8988T (cell line): Measurements from ENCODE around the gene CD320.
"Not testable (repeated sequence)": the region's sequence is repeated elsewhere in the genome, so short reads cannot be mapped to it uniquely, and the experiment has no call there.

Experiments used
- DNase-seq: peaks from one replicate; pipeline ENCODE4 v3.0.0; 2011

Gene CD320

GRCh38 chr19:8306235-8307054, 1.7 kb downstream of the CD320 start:
- no peak for DNase-seq

- DNase-seq = no peak
Measured at GRCh38 chr19:8305798-8306197, 2.4 kb downstream of the CD320 start.

DNA sequence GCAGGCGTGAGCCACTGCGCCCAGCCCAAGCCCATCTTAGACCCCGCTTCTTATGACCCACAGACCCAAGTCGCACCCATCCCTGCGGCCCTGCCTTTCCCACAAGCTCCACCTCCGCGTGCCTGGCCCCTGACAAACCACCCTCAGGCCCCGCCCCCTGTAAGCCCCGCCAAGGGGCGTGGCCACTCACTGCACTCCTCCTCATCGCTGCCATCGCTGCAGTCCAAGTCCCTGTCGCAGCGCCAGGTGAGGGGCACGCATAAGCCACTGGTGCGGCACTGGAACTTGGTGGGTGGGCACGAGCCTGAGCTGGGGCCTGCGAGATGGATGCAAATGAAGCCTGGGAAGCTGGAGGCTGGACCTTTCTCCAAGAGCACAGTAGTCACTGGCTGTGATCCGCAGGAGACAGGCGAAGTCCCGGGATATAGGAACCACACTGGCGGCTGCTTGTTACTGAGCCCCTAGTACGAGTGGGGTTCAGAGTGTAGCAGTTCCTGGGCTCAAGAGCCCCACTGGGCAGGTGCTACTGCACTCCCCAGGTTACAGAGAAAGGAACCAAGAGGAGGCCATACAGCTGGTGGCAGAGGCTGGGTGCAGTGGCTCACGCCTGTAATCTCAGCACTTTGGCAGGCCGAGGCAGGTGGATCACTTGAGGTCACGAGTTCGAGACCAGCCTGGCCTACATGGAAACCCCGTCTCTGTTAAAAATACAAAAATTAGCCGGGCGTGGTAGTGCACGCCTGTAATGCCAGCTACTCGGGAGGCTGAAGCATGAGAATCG, 3.1 kb downstream of the CD320 start:
- DNase-seq = no peak

DNA sequence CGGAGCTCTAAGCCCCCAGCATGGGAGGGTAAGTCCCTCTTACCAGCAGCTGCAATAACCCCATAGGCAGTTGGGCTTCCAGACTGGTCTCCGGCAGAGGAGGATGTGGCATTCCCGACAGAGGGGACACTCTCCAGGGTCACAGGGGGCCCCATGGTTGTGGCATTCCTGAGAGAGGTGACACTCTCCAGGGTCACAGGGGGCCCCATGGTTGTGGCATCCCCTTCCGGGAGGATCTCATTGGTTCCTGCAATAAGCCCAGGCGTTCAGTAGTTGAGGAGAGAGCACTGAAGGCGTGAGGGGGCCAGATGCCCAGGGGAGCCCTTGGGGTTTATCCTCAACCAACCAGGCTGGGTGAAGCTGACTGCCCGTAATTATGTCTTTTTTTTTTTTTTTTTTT, 5.4 kb downstream of the CD320 start:
- no peak for DNase-seq

DNA sequence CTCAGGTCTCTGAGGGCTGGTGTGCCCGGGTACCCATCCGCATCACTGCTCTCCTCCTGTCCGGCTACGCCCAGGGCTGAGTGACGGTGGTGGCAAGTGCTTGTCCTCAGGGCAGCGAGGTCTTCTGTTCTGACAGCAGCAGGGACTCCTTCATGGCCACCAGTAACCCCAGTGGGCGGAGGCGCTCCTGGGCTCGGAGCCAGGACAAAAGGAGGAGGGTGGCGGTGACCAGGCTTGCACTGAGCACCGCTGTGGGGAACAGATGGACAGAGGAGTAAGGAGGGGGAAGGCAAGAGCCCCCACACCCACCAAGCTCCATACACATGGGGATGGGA, 5.8 kb downstream of the CD320 start:
- DNase-seq = no peak

GRCh38 chr19:8291337-8291736, 16.8 kb downstream of the CD320 start:
- DNase-seq = not testable (repeated sequence)

GRCh38 chr19:8276508-8276907, 31.6 kb downstream of the CD320 start:
- not testable (repeated sequence) for DNase-seq

GRCh38 chr19:8269724-8270123, 38.4 kb downstream of the CD320 start:
- DNase-seq = no peak

DNA sequence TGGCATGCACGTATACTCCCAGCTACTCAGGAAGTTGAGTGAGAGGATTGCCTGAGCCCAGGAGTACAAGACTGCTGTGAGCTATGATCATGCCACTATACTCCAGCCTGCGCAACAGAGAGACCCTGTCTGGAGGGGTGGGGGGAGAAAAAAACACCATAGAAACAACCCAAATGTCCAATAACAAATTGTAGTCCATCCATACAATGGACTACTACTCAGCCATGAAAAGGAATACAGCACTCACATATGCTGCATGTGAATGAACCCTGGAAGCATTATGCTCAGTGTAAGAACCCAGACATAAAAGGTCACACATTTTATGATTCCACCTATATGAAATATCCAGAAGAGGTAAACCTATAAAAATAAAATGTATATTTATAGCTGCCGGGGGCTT, 42.3 kb downstream of the CD320 start:
- DNase-seq = no peak

DNA sequence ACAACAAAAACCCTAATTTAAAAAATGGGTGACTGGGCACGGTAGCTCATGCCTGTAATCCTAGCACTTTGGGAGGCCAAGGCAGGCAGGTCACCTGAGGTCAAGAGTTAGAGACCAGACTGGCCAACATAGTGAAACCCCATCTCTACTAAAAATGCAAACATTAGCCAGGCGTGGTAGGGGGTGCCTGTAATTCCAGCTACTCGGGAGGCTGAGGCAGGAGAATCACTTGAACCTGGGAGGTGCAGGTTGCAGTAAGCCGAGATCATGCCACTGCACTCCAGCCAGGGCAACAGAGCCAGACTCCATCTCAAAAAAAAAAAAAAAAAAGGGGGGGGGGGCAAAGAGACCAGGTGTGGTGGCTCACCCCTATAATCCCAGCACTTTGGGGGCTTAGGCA, 43.9 kb downstream of the CD320 start:
- DNase-seq = not testable (repeated sequence)

GRCh38 chr19:8262431-8262830, 45.7 kb downstream of the CD320 start:
- DNase-seq = no peak

- no peak for DNase-seq
Measured at GRCh38 chr19:8261881-8262280, 46.3 kb downstream of the CD320 start.

DNA sequence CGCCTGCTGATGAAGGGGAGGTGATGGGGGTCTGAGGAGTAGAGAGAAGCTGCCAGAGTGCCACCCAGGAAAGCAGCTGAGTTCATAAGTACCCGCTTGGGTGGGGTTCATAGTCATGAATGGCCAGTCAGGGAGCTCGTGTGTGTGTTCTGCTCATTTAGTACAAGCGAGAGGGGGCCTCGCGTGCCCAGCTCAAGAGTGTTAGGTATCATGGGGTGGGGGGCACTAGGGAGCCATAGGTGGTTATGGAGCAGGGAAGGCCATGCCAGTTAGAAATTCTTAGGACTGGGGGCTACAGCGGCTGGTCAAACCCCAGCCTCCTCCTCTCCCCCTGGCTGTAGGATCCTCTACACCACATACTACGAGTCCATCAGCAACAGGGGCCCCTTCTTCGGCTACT, 46.8 kb downstream of the CD320 start:
- DNase-seq = no peak

DNA sequence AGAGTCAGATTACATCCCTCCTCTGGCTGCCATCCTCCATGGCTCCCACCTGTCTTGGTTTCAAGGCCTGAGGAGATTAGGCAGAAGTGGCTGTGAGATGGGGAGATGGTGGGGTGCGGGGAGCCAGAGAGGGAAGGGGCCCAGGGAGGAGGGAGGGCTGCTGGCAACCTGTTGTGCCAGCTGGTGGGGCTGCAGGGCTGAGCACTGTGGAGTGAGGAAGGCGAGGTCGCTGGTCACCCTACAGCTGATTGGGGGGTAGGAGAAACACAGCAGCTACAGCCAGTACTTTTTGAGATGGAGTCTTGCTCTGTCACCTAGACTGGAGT, 48.3 kb downstream of the CD320 start:
- no peak for DNase-seq

- no peak for DNase-seq
Measured at GRCh38 chr19:8259142-8259921, 48.8 kb downstream of the CD320 start.

GRCh38 chr19:8257052-8257443, 51.1 kb downstream of the CD320 start:
- no peak for DNase-seq

DNA sequence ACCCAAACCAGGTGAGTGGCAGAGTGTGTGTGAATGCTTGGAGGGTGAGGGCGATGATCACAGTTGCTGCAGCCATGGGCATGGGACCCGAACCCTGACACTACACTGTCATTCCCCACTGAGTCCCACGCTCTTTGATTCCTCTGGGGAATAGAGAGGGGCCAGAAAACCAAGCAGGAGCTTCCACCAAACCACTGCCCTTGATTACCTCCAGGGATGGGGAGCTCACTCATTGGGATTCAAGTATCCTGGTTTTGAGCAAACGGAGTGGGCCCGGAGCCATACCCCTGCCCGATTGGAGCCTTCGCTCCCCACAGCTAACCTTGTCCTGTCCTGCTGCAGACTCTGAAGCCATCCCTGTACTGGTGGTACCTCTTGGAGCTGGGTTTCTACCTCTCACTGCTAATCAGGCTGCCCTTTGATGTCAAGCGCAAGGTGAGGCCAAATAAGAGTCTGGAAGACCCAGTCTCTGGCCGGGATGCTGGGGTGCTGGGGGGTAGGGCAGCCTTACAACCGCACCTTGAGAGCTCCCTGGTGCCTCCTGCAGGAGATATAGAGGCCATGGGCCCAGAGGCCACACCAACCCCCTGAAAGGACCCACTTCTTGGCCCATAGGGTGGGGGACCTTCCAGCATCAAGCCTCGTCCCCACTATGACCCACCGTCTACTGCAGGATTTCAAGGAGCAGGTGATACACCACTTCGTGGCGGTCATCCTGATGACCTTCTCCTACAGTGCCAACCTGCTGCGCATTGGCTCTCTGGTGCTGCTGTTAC, 51.7 kb downstream of the CD320 start:
- DNase-seq = no peak

DNA sequence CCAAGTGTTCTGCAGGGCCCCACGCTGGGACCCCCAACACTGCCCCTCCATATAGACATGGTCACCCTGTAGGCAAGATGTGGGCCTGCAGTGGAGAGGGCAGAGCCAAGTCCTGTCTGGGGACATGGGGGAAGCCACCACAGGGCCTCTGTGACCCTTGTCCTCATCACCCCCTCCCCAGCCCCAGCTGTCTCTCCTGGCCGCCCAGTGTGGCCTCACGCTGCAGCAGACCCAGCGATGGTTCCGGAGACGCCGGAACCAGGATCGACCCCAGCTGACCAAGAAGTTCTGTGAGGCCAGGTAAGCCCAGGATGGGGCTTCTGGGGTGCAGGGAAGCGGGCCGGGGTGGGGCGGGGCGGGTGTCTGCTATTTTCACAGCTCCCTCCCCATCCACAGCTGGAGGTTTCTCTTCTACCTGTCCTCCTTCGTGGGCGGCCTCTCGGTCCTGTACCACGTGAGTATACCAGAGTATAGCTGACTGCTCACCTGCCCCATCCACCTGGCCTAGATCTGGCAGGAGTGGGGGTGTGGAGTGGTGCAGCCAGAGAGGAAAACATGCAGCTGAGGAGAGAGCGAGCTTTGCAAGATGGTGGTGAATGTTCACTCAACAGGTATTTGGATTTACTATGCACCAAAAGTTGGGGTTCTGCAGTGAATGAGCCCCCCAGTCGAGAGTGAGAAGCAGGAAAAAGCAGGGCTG, 52.6 kb downstream of the CD320 start:
- DNase-seq = no peak

DNA sequence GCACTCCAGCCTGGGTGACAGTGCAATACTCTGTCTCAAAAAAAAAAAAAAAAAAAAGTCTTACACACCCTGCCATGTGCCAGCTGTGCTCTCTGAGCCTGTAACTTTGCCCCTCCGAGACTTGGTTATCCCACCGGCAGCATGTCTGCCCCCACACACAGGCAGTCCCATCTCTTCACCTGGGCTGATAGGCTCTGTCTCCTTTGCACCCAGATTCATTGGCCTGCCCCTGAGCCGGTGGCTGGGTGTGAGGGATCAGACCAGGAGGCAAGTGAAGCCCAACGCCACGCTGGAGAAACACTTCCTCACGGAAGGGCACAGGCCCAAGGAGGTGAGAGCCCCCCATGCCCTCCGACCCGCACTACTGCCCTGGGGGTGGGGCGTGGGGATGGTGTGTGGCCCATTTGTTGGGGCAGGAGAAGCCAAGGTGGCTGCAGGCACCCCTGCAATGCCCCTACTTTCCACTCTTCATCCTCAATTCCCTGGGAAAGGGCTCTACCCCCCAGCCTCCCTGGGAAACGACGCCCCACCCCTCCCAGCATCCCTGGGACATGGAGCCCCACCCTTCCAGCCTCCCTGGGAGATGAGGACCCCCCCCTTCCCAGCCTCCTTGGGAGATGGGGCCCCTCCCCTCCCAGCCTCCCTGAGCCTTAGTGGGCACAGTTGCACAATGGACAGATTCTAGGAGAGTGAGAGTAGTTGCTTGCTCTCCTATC, 53.7 kb downstream of the CD320 start:
- DNase-seq = no peak

DNA sequence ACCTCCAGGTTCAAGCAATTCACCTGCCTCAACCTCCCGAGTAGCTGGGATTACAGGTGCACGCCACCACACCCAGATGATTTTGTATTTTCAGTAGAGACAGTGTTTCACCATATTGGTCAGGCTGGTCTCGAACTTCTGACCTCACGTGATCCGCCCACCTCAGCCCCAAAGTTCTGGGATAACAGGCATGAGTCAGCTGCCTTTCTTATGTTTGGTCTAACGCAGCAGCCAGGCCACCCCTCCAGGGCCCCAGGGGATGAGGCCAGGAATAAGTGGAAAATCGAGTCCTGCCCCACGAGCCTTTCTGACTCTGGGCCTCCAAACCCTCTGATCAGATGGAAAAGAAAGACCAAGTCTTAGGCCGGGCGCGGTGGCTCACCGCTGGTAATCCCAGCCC, 54.5 kb downstream of the CD320 start:
- DNase-seq = no peak

DNA sequence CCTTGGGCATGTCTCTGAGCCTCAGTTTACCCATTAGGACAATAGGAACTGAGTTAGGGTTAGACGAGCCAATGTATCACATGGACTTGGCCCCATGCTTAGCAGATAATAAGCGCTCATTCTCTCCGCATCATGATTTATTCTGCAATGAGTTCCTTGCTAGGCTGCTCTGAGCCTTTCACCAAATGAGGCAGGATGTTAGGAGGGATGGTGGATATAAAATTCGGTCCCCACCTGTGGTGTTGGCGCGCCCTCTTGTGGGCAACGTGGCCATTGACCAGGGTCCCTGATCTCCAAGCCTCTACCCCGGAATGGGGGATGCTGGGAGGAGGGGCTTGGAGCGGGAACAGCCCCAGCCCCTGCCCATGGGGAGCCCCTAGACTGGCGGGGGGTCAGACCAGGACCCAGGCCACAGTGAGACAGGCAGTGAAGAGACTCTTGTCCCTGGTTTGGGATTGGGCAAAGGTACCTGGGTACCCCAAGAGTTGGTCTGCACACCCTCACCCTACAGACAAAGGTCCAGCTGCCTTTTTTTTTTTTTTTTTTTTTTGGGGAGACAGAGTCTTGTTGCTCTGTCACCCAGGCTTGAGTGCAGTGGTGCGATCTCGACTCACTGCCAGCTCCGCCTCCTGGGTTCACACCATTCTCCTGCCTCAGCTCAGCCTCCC, 55.1 kb downstream of the CD320 start:
- DNase-seq = peak; percentile 61
